Smooth muscle cell (in vitro differentiated cells): Measurements from ENCODE around the gene AHCYL2. TPM values are rescaled to one million over a fixed set of nuclear protein-coding genes. Genes with fewer than 3 reads are reported as not detected.

Experiments used
- DNase-seq: peaks from one replicate; lab custom pipeline; 2025; ENCODE audit not compliant: unreplicated experiment; lab: John Stamatoyannopoulos, UW
- H2AFZ ChIP-seq: fragments of 200-600 bp; sonication (generic); 2 replicates; pipeline ENCODE4 v1.6.0; 2016; ENCODE audit warnings: antibody characterized with exemption, low read depth, mild to moderate bottlenecking
- H3F3A ChIP-seq: fragments of 200-600 bp; sonication (generic); 2 replicates; pipeline ENCODE4 v1.6.0; 2017; ENCODE audit warnings: antibody characterized with exemption, low read depth
- H3K27ac ChIP-seq: fragments of 200-600 bp; sonication (generic); 2 replicates; pipeline ENCODE4 v1.5.1; 2016; ENCODE audit warnings: low read depth, mild to moderate bottlenecking
- H3K27me3 ChIP-seq: fragments of 200-600 bp; sonication (generic); 2 replicates; pipeline ENCODE4 v1.6.1; 2016; ENCODE audit warnings: low read depth, mild to moderate bottlenecking
- H3K36me3 ChIP-seq: fragments of 200-600 bp; sonication (generic); 2 replicates; pipeline ENCODE4 v1.5.1; 2016; ENCODE audit warnings: low read depth
- H3K4me1 ChIP-seq: fragments of 200-600 bp; sonication (generic); 2 replicates; pipeline ENCODE4 v1.5.1; 2016; ENCODE audit warnings: low read depth
- H3K4me2 ChIP-seq: fragments of 200-600 bp; sonication (generic); 2 replicates; pipeline ENCODE4 v1.6.0; 2016; ENCODE audit warnings: mild to moderate bottlenecking
- H3K4me3 ChIP-seq: fragments of 200-600 bp; sonication (generic); 2 replicates; pipeline ENCODE4 v1.5.1; 2016; ENCODE audit warnings: mild to moderate bottlenecking
- H3K79me2 ChIP-seq: fragments of 200-600 bp; sonication (generic); 2 replicates; pipeline ENCODE4 v1.6.0; 2016; ENCODE audit warnings: low read depth, mild to moderate bottlenecking
- H3K9ac ChIP-seq: fragments of 200-600 bp; sonication (generic); 2 replicates; pipeline ENCODE4 v1.6.0; 2016; ENCODE audit warnings: low read depth
- H3K9me3 ChIP-seq: fragments of 200-600 bp; sonication (generic); replicated peaks from 2 replicates; pipeline ENCODE4 v1.5.1; 2016; ENCODE audit warnings: low read depth
- H4K20me1 ChIP-seq: fragments of 200-600 bp; sonication (generic); 2 replicates; pipeline ENCODE4 v1.6.0; 2016; ENCODE audit warnings: low read depth
- WGBS: methylation state at CpG from one replicate; pipeline ENCODE4 v1.1.7; 2016; ENCODE audit warnings: low lambda C conversion rate; 5-methylcytosine and 5-hydroxymethylcytosine counted together
- polyA plus RNA-seq: library from polyadenylated mRNA; unstranded; fragments of >200 nt; fragmentation: Nextera tagmentation; extraction: Ambion mirVana; gene quantifications from 2 replicates; pipeline ENCODE4 v1.2.1, GENCODE V29; 2016
- total RNA-seq: library from RNA; depleted of rRNA; stranded (reverse); fragments of >200 nt; gene quantifications from 2 replicates; pipeline ENCODE4 v1.2.3, GENCODE V29; 2014
- TF ChIP-seq, protein P1 (sequence below): fragments of 200-600 bp; sonication (generic); IDR thresholded peaks from 2 replicates; pipeline ENCODE4 v1.5.1; 2017; ENCODE audit warnings: borderline replicate concordance, mild to moderate bottlenecking, antibody characterized with exemption; ENCODE audit not compliant: insufficient read depth, poor library complexity, severe bottlenecking

Gene AHCYL2
- total and polyA plus RNA-seq, 2 experiments from 2014 or later: 6.3 to 7.3 TPM

DNA sequence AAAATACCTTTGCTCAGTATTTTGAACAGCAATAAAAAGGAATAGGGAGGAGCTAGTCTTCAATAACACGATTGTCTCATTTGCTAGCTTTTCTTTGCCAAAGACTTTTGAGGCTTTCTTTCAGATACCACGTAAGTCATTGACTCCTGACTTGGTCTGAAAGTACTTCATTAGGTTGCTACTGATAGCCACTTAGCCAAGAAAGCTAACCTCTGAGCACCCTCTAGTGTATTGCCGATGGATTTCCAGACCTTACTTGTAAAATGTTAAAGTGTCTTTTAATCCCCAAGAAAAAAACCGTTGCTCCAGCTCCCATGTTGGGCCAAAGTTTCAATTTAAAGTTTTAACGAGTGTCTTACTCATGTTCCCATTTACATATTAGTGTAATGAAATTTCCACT, 146.0 kb downstream of the AHCYL2 start:
- WGBS: 31% methylated on average over 5 of the region's 5 CpGs
- no peaks in the 10 kb centered on the region for H3K9me3 ChIP-seq
- H3K27me3 ChIP-seq: no peaks in the 10 kb centered on the region
- TF ChIP-seq, protein P1, sequence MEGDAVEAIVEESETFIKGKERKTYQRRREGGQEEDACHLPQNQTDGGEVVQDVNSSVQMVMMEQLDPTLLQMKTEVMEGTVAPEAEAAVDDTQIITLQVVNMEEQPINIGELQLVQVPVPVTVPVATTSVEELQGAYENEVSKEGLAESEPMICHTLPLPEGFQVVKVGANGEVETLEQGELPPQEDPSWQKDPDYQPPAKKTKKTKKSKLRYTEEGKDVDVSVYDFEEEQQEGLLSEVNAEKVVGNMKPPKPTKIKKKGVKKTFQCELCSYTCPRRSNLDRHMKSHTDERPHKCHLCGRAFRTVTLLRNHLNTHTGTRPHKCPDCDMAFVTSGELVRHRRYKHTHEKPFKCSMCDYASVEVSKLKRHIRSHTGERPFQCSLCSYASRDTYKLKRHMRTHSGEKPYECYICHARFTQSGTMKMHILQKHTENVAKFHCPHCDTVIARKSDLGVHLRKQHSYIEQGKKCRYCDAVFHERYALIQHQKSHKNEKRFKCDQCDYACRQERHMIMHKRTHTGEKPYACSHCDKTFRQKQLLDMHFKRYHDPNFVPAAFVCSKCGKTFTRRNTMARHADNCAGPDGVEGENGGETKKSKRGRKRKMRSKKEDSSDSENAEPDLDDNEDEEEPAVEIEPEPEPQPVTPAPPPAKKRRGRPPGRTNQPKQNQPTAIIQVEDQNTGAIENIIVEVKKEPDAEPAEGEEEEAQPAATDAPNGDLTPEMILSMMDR: no peak
- DNase-seq: no peak
- peaks cover 13% of the 10 kb centered on the region for H3K4me1 ChIP-seq
- no peak overlapping the region for H3K9ac ChIP-seq
- H3K4me3 ChIP-seq: no peak overlapping the region
- no peaks in the 10 kb centered on the region for H4K20me1 ChIP-seq
- no peaks in the 10 kb centered on the region for H3F3A ChIP-seq
- no peaks in the 10 kb centered on the region for H3K36me3 ChIP-seq
- no peak overlapping the region for H3K27ac ChIP-seq
- H2AFZ ChIP-seq: no peak overlapping the region
- no peak overlapping the region for H3K4me2 ChIP-seq
- no peaks in the 10 kb centered on the region for H3K79me2 ChIP-seq

DNA sequence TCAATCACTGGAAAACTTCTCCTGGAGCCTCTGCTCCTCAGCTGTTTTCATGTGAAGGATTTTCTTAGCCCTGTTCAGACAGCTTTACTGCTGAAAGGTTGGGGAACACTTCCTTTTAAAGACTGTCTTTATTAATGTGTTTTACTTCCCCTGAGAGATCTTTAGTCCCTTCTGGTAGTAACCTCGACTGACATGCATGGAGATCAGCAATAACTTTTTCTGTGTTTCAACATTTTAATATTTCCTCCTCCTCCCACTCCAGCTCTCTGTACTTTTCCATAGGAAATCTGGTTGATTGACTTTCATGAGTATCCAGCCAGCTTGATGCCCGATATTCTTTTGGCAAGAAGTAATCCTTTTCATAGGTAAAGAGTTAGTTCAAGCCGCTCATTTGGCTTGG, 146.7 kb downstream of the AHCYL2 start:
- Histone ChIP-seq H4K20me1 (no peaks in the 10 kb centered on the region), H3F3A (no peaks in the 10 kb centered on the region), H3K4me3 (no peak overlapping the region), H3K36me3 (no peaks in the 10 kb centered on the region), H3K9me3 (no peaks in the 10 kb centered on the region), H3K27ac (no peak overlapping the region), H3K27me3 (no peaks in the 10 kb centered on the region), H3K4me1 (peaks cover 13% of the 10 kb centered on the region), H3K9ac (no peak overlapping the region), H3K79me2 (no peaks in the 10 kb centered on the region), H3K4me2 (no peak overlapping the region), H2AFZ (no peak overlapping the region)
- DNase-seq: no peak
- TF ChIP-seq, protein P1: no peak
- 84% methylated on average over 3 of the region's 3 CpGs for WGBS

DNA sequence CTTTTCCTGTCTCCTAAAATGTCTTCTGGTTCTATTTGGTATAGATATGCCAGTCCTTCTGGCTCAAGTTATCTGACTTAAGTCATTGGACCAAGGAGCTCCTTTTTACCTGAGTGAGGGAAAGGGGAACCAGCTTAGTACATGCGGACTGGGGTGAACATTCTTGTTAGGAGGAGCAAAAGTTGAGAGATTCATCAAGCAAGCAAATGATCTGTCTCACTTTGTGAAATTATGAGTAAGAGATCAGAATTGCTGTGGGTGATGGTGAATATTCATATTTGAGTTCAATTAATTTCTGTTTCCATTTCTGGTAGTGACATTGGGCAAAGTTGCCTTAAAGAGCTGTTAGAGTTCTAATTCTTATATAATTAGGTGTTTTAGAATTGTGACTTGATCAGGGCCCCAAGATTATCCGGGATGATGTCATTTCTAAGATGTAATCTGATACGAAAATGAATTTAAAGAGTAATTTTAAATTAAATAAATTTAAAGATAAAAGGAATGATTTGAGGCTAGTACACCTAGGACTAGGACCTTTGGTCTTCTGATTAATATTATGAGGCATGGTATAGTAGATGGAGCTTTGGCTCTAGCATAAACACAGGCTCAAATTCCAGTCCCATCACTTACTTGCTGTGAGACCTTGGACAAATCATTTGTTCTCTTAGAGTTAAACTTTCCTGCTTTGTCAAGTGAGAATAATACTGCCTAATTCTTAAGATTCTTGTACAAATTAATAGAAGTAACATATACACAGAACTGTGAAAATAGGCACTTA, 149.0 kb downstream of the AHCYL2 start:
- TF ChIP-seq, protein P1: no peak
- no peak for DNase-seq
- H3K9me3 ChIP-seq: no peaks in the 10 kb centered on the region
- no peak overlapping the region for H2AFZ ChIP-seq
- no peaks in the 10 kb centered on the region for H3F3A ChIP-seq
- H3K4me2 ChIP-seq: no peak overlapping the region
- H4K20me1 ChIP-seq: no peaks in the 10 kb centered on the region
- H3K79me2 ChIP-seq: no peaks in the 10 kb centered on the region
- H3K4me3 ChIP-seq: no peak overlapping the region
- no peaks in the 10 kb centered on the region for H3K36me3 ChIP-seq
- no peaks in the 10 kb centered on the region for H3K27me3 ChIP-seq
- no peak overlapping the region for H3K27ac ChIP-seq
- 84% methylated on average over 3 of the region's 3 CpGs for WGBS
- H3K4me1 ChIP-seq: peaks cover 10% of the 10 kb centered on the region
- H3K9ac ChIP-seq: no peak overlapping the region
